Thoracic aorta (tissue), 2 donors: ENCODE data around the gene AEBP1. TPM values are rescaled to one million over a fixed set of nuclear protein-coding genes. Genes with fewer than 3 reads are reported as not detected.

Experiments
- ATAC-seq: fragments of 150-250 bp; one replicate; pipeline ENCODE4 v1.8.0; 2017; ENCODE audit warnings: low read depth; ENCODE audit not compliant: insufficient number of reproducible peaks, low FRiP score
- DNase-seq: peaks from one replicate; pipeline ENCODE4 v3.0.0-alpha.2; 2020; ENCODE audit warnings: low spot score
- H3K27ac ChIP-seq, 2 donors: fragments of 200-600 bp; sonication (generic); 1 replicate in 1 of 2; 2 replicates in 1 of 2; pipeline ENCODE4 v1.5.1; 2016; ENCODE audit warnings: mild to moderate bottlenecking in 2 of 2, moderate library complexity in 2 of 2
- H3K27me3 ChIP-seq: fragments of 200-600 bp; sonication (generic); replicated peaks from 2 replicates; pipeline ENCODE4 v1.6.0; 2016; ENCODE audit warnings: mild to moderate bottlenecking; ENCODE audit not compliant: insufficient read depth
- H3K36me3 ChIP-seq: fragments of 200-600 bp; sonication (generic); one replicate; pipeline ENCODE4 v1.5.1; 2016
- H3K4me1 ChIP-seq, 2 donors: fragments of 200-600 bp; sonication (generic); 1 replicate in 1 of 2; 2 replicates in 1 of 2; pipeline versions ENCODE4 v1.5.1 to v1.6.0; 2016; ENCODE audit warnings: low read depth in 2 of 2, mild to moderate bottlenecking in 1 of 2; ENCODE audit not compliant: control insufficient read depth in 1 of 2
- H3K4me3 ChIP-seq: fragments of 200-600 bp; sonication (generic); 2 replicates; pipeline ENCODE4 v1.5.1; 2016; ENCODE audit warnings: mild to moderate bottlenecking
- H3K9me3 ChIP-seq: fragments of 200-600 bp; sonication (generic); 2 replicates; pipeline ENCODE4 v1.5.1; 2016
- total RNA-seq, 2 donors: library from RNA; depleted of rRNA; stranded (reverse); fragments of >200 nt; gene quantifications; one replicate each; pipeline versions ENCODE4 v1.1.0 to v1.2.3, GENCODE V29; 2016
- TF ChIP-seq, protein P1 (sequence below): fragments of 200-600 bp; sonication (generic); IDR thresholded peaks from one replicate; pipeline ENCODE4 v1.5.1; 2019; ENCODE audit warnings: antibody characterized with exemption

AEBP1 gene
- total RNA-seq, 2 donors from 2014 or later, result 1,006 to 1,415 TPM

DNA sequence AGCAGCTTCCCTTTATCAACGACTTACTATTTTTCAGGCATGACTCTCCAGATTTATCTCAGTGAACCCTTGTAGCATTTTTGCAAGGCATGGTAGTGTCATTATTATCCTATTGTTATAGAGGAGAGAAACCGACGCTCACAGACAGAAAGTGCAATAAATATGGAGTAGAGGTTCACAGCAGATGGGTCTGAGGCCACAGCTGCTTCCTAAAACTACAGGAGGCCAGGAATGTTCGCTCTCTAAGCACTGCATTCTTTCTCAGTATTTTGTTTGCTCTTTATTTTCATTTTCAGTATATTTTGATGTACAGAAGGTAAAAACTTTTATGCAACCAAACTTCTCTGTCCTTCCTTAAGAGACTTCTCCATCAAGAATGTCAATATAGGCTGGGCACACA lies 4.5 kb upstream of the AEBP1 start:
- Histone ChIP-seq H3K36me3 (no peaks in the 10 kb centered on the region), H3K4me3 (no peak overlapping the region), H3K4me1 (peaks cover 21 to 66% of the 10 kb centered on the region in 2 donors), H3K27me3 (no peaks in the 10 kb centered on the region), H3K9me3 (no peaks in the 10 kb centered on the region), H3K27ac (peak overlapping the region; percentile 96 to 100)
- TF ChIP-seq, protein P1, sequence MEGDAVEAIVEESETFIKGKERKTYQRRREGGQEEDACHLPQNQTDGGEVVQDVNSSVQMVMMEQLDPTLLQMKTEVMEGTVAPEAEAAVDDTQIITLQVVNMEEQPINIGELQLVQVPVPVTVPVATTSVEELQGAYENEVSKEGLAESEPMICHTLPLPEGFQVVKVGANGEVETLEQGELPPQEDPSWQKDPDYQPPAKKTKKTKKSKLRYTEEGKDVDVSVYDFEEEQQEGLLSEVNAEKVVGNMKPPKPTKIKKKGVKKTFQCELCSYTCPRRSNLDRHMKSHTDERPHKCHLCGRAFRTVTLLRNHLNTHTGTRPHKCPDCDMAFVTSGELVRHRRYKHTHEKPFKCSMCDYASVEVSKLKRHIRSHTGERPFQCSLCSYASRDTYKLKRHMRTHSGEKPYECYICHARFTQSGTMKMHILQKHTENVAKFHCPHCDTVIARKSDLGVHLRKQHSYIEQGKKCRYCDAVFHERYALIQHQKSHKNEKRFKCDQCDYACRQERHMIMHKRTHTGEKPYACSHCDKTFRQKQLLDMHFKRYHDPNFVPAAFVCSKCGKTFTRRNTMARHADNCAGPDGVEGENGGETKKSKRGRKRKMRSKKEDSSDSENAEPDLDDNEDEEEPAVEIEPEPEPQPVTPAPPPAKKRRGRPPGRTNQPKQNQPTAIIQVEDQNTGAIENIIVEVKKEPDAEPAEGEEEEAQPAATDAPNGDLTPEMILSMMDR, result no peak
- no peak for DNase-seq
- ATAC-seq, result no peak

DNA sequence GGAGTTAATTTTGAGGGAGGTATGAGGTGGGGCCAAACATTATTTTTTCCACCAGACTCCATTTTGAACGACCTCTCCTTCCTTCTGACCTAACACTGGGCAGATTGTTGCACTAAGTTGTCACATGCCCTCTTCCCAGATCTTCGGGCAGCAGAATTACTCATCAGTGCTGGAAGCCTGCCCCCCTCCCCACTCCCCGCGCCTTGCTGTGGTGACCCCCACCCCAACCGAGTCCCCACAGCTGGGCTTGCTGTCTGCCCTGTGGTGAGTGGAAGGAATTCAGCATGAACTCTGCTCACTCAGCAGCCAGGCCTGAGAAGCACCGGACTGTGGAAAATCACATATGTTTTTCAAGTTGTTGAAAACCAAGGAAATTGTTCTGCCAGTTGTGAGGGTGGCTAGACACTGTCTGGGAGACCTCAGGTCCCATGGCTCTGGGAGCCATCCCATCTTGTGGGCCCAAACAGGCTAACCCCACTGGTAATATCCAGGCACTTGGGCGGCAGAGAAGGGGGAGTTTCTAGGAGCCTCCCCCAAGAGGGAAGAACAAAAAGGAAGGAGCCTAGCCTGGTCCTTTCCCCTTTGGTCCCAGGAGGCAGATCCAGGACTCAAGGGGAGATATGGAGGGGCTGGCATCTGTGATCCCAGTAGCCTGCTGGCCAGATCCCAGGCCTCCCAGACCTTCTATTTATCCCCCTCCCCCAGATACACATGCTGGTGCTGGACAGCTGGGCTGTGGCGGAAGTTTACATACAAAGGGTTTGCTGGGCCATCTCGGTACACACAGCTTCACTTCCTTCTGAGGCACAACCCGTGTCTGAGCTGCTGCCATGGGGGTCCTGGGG lies 3.5 kb upstream of the AEBP1 start:
- no peak for DNase-seq
- peak; percentile 4 for ATAC-seq

DNA sequence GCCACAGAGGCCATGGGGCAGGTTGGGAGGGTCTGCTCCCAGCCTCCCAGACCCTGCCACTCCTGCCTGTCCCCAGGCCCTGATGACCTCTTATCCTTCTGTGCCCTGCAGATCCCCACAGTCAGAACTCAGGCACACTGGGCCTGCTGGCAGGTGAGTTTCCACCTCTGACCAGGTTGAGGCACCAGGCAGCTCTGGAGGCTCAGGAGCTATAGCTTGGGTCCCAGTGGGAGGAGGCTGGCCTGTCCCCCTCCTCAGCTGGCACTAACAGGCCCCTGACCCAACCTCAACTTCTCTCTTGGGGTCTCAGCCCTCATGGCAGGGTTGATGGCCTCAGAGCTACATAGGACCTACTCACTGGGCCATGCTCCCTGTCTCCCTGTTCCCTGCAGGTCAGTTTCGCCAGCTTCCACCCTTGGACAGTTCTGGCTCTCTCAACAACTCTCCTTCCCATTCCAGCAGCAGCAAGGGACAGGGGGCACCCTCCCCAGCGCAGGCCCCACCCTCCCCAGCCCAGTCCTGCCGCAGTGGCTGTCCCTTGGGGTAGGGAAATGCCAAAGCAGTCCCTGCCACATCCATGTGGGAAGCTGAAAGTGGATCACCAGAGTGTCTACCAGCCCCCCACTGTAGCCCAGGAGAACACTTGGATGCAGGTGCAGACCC lies 2.7 kb upstream of the AEBP1 start:
- Histone ChIP-seq H3K9me3 (no peaks in the 10 kb centered on the region), H3K36me3 (no peaks in the 10 kb centered on the region), H3K4me1 (peaks cover 25 to 61% of the 10 kb centered on the region in 2 donors), H3K27me3 (no peaks in the 10 kb centered on the region), H3K27ac (peak overlapping the region; percentile 96 to 100), H3K4me3 (no peak overlapping the region)
- no peak for ATAC-seq
- TF ChIP-seq, protein P1, result no peak
- DNase-seq, result no peak

More for the DNA sequence above, 3.5 kb upstream of the AEBP1 start:
- Histone ChIP-seq H3K4me1 (peaks cover 21 to 58% of the 10 kb centered on the region in 2 donors), H3K27ac (peak overlapping the region; percentile 96 to 100), H3K27me3 (no peaks in the 10 kb centered on the region), H3K36me3 (no peaks in the 10 kb centered on the region), H3K9me3 (no peaks in the 10 kb centered on the region), H3K4me3 (no peak overlapping the region)
- TF ChIP-seq, protein P1, result no peak

DNA sequence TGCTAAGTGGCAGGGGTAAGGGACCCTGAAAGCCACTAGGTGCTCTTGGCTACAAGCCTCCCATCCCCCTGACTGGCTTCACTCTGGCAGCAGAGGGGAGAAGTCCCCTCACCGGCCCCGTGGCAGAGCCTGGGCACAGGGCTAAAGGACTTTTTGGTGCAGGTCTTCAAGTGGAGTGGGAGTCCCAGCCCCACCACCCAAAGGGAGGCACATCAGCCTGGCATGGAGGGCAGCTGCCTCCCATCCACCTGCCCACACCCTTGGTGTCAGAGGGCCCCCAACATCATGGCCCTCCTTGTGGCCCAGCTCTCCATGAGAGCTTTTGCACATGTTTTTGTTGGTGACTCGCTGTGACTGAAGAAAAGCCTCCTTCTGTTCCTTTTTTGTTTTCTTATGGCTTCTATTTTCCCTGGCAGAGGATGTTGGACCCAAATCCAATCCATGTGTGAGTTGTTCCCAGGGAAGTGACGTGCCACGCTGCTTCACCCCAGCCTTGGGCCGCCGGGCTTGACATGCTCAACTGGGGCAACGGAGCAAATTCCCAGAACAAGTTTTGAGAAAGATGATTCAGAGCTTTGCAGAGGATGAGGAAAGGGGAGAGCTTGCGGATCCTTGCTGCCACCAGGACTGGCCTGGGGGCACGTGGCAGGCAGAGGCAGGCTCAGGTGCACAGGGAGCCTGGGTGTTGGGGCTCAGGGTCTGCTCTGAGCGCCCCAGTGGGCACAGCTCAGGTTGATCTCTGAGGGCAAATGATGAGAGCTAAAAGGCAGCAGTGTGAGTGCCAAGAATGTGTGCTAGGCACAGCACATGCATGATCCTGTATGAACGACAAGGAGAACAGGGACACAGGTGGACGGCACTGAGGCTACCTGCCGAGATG lies 1.9 kb upstream of the AEBP1 start:
- Histone ChIP-seq H3K27ac (peak overlapping the region; percentile 96 to 100), H3K9me3 (no peaks in the 10 kb centered on the region), H3K4me1 (peaks cover 32 to 66% of the 10 kb centered on the region in 2 donors), H3K36me3 (no peaks in the 10 kb centered on the region), H3K4me3 (no peak overlapping the region), H3K27me3 (no peaks in the 10 kb centered on the region)
- TF ChIP-seq, protein P1, result no peak
- ATAC-seq (peak; percentile 67), DNase-seq (peak; percentile 82)
